Measurements from ENCODE around the gene PRICKLE4.

The PRICKLE4 gene

DNA sequence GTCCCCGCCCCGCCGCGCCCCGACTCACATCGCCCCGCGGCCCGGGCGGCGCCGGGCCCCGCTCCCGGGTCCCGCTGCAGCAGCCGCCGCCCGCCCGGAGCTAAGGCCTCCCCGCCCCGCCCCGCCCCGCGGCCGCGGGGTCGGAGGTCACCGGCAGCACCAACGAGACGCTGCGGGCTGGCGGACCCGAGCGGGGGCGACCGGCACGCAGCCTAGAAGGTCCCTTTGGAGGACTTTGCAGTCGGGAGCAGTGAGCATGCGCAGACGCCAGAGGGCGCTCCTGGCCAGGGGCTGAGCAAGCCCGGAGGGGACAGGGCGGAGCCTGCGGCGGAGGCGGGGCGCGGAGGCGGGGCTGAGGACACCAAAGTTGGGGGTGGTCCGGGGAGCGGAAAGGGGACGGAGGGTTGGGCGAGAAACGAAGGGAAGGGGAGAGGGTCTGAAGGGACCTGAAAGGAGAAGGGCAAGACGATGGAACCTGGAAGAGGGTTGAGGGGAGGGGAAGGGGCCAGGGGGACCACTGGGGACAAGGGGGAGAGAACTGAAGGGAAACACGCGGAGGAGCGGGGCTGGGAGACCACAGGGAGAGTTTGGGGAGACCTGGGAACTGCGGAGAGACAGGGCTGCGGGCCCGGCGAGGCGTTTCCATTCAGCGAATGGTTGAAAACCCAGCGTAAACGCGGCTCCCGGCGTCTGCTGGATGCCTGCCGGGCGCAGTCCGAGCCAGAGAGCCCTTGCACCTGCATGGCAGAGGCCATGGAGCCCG is 613 bp upstream of the PRICKLE4 start, which contains the start of gene FRS3 (continued):
- TF ChIP-seq ZBTB10 (tag by site-specific recombination; IDR thresholded peaks at IDR 0.05) (peak; percentile 92), ZFP69B (tag by site-specific recombination; IDR thresholded peaks at IDR 0.05) (peak; percentile 37; the same call in 1 of the 2 replicates), ZBTB20 (tag by site-specific recombination; IDR thresholded peaks at IDR 0.05) (peak; percentile 57), ZBTB11 (tag by site-specific recombination; conservative IDR thresholded peaks at IDR 0.05; ENCODE audit: low read depth) (peak; percentile 35; the same call in 1 of the 2 replicates), SP7 (tag by site-specific recombination; IDR thresholded peaks at IDR 0.05) (peak; percentile 82), CTCF (tag by site-specific recombination; IDR thresholded peaks at IDR 0.05) (peak; percentile 98), ZSCAN30 (tag by site-specific recombination; IDR thresholded peaks at IDR 0.05) (peak; percentile 96), ZNF24 (tag by site-specific recombination; IDR thresholded peaks at IDR 0.05) (0 out of 2 replicates have a peak, but pooled peaks have one; percentile 28), ZNF639 (tag by site-specific recombination; IDR thresholded peaks at IDR 0.05) (peak; percentile 53; the same call in 1 of the 2 replicates), HOXC10 (CRISPR knock-in tag; IDR thresholded peaks at IDR 0.05) (0 out of 2 replicates have a peak, but pooled peaks have one; percentile 28), GLI4 (tag by site-specific recombination; IDR thresholded peaks at IDR 0.05) (0 out of 2 replicates have a peak, but pooled peaks have one; percentile 17), ZNF239 (tag by site-specific recombination; IDR thresholded peaks at IDR 0.05) (no peak), KLF8 (tag by site-specific recombination; IDR thresholded peaks at IDR 0.05) (peak; percentile 97), ZNF184 (tag by site-specific recombination; IDR thresholded peaks at IDR 0.05) (no peak), ZNF596 (tag by site-specific recombination; IDR thresholded peaks at IDR 0.05) (no peak), HOXA7 (CRISPR knock-in tag; IDR thresholded peaks at IDR 0.05; ENCODE audit: borderline replicate concordance) (no peak), ZNF324 (tag by site-specific recombination; IDR thresholded peaks at IDR 0.05) (peak; percentile 75; the same call in 1 of the 2 replicates), ZNF660 (tag by site-specific recombination; IDR thresholded peaks at IDR 0.05) (peak; percentile 97), ZNF394 (tag by site-specific recombination; IDR thresholded peaks at IDR 0.05; ENCODE audit: borderline replicate concordance) (0 out of 2 replicates have a peak, but pooled peaks have one; percentile 16), ZNF837 (tag by site-specific recombination; IDR thresholded peaks at IDR 0.05) (no peak)
- TF ChIP-seq, protein P1, sequence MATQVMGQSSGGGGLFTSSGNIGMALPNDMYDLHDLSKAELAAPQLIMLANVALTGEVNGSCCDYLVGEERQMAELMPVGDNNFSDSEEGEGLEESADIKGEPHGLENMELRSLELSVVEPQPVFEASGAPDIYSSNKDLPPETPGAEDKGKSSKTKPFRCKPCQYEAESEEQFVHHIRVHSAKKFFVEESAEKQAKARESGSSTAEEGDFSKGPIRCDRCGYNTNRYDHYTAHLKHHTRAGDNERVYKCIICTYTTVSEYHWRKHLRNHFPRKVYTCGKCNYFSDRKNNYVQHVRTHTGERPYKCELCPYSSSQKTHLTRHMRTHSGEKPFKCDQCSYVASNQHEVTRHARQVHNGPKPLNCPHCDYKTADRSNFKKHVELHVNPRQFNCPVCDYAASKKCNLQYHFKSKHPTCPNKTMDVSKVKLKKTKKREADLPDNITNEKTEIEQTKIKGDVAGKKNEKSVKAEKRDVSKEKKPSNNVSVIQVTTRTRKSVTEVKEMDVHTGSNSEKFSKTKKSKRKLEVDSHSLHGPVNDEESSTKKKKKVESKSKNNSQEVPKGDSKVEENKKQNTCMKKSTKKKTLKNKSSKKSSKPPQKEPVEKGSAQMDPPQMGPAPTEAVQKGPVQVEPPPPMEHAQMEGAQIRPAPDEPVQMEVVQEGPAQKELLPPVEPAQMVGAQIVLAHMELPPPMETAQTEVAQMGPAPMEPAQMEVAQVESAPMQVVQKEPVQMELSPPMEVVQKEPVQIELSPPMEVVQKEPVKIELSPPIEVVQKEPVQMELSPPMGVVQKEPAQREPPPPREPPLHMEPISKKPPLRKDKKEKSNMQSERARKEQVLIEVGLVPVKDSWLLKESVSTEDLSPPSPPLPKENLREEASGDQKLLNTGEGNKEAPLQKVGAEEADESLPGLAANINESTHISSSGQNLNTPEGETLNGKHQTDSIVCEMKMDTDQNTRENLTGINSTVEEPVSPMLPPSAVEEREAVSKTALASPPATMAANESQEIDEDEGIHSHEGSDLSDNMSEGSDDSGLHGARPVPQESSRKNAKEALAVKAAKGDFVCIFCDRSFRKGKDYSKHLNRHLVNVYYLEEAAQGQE (tag by site-specific recombination; IDR thresholded peaks at IDR 0.05), result peak; percentile 45; the same call in 1 of the 2 replicates
- TF ChIP-seq, protein P2, sequence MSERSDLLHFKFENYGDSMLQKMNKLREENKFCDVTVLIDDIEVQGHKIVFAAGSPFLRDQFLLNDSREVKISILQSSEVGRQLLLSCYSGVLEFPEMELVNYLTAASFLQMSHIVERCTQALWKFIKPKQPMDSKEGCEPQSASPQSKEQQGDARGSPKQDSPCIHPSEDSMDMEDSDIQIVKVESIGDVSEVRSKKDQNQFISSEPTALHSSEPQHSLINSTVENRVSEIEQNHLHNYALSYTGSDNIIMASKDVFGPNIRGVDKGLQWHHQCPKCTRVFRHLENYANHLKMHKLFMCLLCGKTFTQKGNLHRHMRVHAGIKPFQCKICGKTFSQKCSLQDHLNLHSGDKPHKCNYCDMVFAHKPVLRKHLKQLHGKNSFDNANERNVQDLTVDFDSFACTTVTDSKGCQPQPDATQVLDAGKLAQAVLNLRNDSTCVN (tag by site-specific recombination; optimal IDR thresholded peaks at IDR 0.05), result peak; percentile 68
- TF ChIP-seq, protein P3, sequence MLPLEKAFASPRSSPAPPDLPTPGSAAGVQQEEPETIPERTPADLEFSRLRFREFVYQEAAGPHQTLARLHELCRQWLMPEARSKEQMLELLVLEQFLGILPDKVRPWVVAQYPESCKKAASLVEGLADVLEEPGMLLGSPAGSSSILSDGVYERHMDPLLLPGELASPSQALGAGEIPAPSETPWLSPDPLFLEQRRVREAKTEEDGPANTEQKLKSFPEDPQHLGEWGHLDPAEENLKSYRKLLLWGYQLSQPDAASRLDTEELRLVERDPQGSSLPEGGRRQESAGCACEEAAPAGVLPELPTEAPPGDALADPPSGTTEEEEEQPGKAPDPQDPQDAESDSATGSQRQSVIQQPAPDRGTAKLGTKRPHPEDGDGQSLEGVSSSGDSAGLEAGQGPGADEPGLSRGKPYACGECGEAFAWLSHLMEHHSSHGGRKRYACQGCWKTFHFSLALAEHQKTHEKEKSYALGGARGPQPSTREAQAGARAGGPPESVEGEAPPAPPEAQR (tag by site-specific recombination; IDR thresholded peaks at IDR 0.05), result peak; percentile 67; the same call in 1 of the 2 replicates
